ENCODE data around the gene LPCAT3.

- TF ChIP-seq EZH2 (IDR thresholded peaks at IDR 0.05; ENCODE audit: low read depth) (no peak), CTCF (conservative IDR thresholded peaks at IDR 0.05) (no peak)
These were observed 48.3 kb upstream of the LPCAT3 start for GRCh38 chr12:7066596-7066995.
